BE2C (cell line): Measurements from ENCODE around the gene THRA.

Experiments
- DNase-seq: peaks from one replicate; pipeline ENCODE4 v3.0.0-alpha.2; 2020
- H3K27me3 ChIP-seq: fragments of 250-450 bp; sonication (Bioruptor Pico); 2 replicates; pipeline ENCODE4 v1.5.1; 2020; ENCODE audit warnings: mild to moderate bottlenecking
- H3K36me3 ChIP-seq: fragments of 250-450 bp; sonication (Bioruptor Pico); 2 replicates; pipeline ENCODE4 v1.5.1; 2020; ENCODE audit warnings: mild to moderate bottlenecking
- H3K4me1 ChIP-seq: fragments of 250-450 bp; sonication (Bioruptor Pico); 2 replicates; pipeline ENCODE4 v1.5.1; 2020
- H3K4me3 ChIP-seq: 2 replicates; pipeline ENCODE4 v1.5.1; 2011; ENCODE audit warnings: low read depth, low read length
- H3K9me3 ChIP-seq: fragments of 250-450 bp; sonication (Bioruptor Pico); 2 replicates; pipeline ENCODE4 v1.5.1; 2020
- CTCF ChIP-seq: IDR thresholded peaks from 2 replicates; pipeline ENCODE4 v1.5.1; 2012; ENCODE audit warnings: mild to moderate bottlenecking, low read depth, low read length

The THRA gene

GRCh38 chr17:40101367-40102210, 38.8 kb downstream of the THRA start:
- Histone ChIP-seq H3K4me3 (peak overlapping the region; percentile 46; the same call in 1 of the 2 replicates), H3K27me3 (no peaks in the 10 kb centered on the region), H3K9me3 (peaks cover 6% of the 10 kb centered on the region; the same call in 1 of the 2 replicates), H3K36me3 (peaks cover 12% of the 10 kb centered on the region; the same call in 1 of the 2 replicates), H3K4me1 (peaks cover 10% of the 10 kb centered on the region)
- no peak for TF ChIP-seq CTCF
- no peak for DNase-seq

GRCh38 chr17:40103071-40103661, 40.4 kb downstream of the THRA start:
- Histone ChIP-seq H3K4me3 (no peak overlapping the region), H3K36me3 (peaks cover under 1% of the 10 kb centered on the region; the same call in 1 of the 2 replicates), H3K9me3 (peaks cover 6% of the 10 kb centered on the region; the same call in 1 of the 2 replicates), H3K27me3 (no peaks in the 10 kb centered on the region), H3K4me1 (peaks cover 10% of the 10 kb centered on the region)
- TF ChIP-seq CTCF: no peak
- DNase-seq: no peak

- no peak for TF ChIP-seq CTCF
- DNase-seq: no peak
- no peak overlapping the region for H3K4me3 ChIP-seq
- H3K36me3 ChIP-seq: no peaks in the 10 kb centered on the region
- no peaks in the 10 kb centered on the region for H3K27me3 ChIP-seq
- peaks cover 5% of the 10 kb centered on the region for H3K4me1 ChIP-seq
- H3K9me3 ChIP-seq: peaks cover 6% of the 10 kb centered on the region; the same call in 1 of the 2 replicates
Observed at GRCh38 chr17:40103688-40104087, 40.9 kb downstream of the THRA start.

GRCh38 chr17:40104594-40105486, 42.1 kb downstream of the THRA start:
- H3K4me3 ChIP-seq: no peak overlapping the region
- peaks cover under 1% of the 10 kb centered on the region; the same call in 1 of the 2 replicates for H3K9me3 ChIP-seq
- TF ChIP-seq CTCF: no peak
- no peaks in the 10 kb centered on the region for H3K27me3 ChIP-seq
- peaks cover 3% of the 10 kb centered on the region for H3K4me1 ChIP-seq
- no peak for DNase-seq
- no peaks in the 10 kb centered on the region for H3K36me3 ChIP-seq

GRCh38 chr17:40105861-40106759, 43.3 kb downstream of the THRA start:
- peaks cover 14% of the 10 kb centered on the region for H3K4me1 ChIP-seq

More at GRCh38 chr17:40105861-40106759, 43.3 kb downstream of the THRA start:
- no peak for DNase-seq
- TF ChIP-seq CTCF: no peak
- no peak overlapping the region for H3K4me3 ChIP-seq
- H3K9me3 ChIP-seq: no peaks in the 10 kb centered on the region
- H3K36me3 ChIP-seq: no peaks in the 10 kb centered on the region
- no peaks in the 10 kb centered on the region for H3K27me3 ChIP-seq
